ENCODE data around the gene CD69.

The CD69 gene

GRCh38 chr12:9779209-9779608, 18.5 kb upstream of the CD69 start:
- DNase-seq = no peak

DNA sequence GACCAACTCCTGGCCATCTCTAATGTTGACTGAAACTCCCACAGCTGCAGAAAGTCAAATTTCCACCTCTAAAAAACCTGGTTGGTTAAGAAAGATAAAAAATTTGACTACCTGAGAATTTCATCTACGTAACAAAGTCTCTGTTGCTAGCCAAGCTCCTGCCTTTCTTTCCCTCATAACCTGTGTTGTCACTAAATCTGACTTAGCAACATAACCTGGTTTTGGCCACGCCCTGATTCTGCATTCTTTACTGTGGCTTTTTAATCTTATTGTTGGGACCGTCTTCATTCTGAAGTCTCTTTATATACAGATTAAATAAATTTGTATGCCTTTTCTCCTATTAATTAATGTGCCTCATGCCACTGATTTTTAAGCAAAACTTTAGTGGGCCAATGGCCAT, 16.1 kb upstream of the CD69 start:
- DNase-seq = no peak

DNA sequence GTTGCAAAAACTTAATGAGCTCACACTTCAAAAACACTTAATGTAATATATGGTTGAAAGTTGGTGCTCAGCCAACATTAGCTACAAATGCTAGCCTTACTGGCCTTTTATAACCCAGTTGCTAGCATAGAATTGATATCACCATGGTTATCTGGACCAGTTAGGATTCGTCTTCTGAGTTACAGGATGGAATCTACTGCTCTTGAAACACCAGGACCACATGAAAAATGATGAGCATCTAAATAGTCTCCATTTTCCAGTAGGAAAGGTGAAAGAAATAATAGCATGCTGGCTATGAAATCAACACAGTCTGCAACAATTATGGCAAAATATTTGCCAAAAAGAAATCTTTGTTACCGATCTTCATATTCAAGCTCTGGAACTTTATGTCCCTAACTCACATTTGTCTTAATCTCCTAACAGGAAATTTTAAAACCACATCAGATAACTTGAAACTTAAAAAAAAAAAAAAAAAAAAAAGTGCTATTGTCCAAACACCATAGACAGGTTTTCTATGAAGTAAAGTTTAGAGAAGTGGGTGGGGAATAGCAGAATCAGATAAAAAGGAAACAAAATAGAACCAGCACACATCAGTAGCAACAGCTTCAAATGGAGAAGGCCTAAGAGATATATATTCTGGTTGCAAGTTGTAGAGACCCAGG, 12.6 kb upstream of the CD69 start:
- no peak for DNase-seq

GRCh38 chr12:9763025-9763424, 2.3 kb upstream of the CD69 start:
- DNase-seq = no peak

DNA sequence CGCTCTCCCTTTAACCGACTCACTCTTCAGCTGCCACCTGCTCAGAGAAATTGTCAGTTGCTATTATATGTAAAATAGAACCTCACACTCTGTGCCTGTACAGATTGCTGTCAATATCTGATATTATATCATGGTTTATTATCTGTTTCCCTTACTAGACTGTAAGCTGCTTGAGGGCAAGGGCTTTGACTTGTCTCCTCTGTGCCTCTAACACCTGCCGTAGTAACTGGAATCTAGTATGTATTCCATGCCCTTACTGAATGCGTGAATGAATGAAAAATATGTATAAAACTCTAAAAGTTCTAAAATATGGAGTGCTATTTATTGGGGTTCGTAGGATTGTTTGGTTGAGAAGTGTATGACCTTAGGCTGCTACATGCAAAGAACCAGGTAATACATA, 1.7 kb upstream of the CD69 start:
- no peak for DNase-seq

- no peak for DNase-seq
These were observed 699 bp upstream of the CD69 start for GRCh38 chr12:9761419-9761781.

DNA sequence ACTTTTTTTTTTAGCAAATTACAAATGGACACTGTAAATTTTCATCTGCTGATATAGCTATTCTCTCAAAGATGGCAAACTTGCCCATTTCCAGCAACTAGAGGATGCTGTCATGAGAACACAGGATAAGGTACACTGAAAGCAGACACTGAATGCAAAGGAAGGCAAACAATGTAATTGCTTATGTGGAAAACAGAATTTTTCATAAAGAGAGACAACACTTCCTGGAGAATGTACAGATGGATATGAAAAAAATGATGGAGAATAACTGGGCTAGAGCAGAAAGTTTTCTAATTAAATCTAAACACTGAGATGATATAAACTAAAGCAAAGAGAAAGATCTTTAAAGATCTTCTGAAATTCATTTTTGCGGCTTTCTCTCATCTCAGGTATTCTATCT, 581 bp downstream of the CD69 start:
- no peak for DNase-seq

- DNase-seq = no peak
These were observed 1.0 kb downstream of the CD69 start for GRCh38 chr12:9759694-9760093.

GRCh38 chr12:9758119-9758518, 2.6 kb downstream of the CD69 start:
- DNase-seq = no peak

DNA sequence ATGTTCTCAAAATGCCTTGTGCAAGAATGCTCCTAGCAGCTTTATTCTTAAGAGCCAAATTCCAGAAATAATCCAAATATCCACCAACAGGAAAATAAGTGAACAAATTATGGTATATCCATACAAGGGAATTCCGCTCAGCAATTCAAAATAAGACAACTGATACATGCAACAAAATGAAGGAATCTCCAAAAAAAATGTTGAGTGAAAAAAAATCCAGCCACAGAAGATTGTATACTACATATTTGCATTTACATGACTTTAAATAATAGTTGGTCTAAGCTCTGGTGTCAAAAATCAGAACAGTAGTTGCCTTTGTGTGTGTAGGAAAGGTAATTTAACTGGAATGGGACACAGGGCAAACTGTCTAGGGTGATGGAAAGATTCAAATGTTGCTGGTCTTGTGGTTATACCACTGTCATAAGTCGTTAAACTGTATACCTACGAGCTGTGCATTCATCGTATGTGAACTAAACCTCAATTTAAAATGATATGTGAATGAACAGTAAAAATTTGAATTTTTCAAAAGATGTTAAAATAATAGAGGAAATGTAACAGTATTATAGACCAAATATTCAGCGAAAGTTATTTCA, 3.2 kb downstream of the CD69 start:
- no peak for DNase-seq

DNA sequence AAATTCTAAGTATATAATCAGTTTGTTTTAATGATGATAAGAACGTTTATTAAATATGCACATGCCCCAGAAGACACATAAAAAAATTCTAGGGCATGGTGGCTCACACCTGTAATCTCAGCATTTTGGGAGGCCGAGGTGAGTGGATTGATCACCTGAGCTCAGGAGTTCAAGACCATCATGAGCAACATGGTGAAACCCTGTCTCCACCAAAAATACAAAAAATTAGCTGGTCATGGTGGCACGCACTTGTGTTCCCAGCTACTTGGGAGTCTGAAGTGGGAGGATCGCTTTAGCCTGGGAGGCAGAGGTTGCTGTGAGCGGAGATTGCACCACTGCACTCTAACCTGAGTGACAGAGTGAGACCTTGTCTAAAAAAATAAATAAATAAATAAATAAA, 4.0 kb downstream of the CD69 start:
- no peak for DNase-seq

DNA sequence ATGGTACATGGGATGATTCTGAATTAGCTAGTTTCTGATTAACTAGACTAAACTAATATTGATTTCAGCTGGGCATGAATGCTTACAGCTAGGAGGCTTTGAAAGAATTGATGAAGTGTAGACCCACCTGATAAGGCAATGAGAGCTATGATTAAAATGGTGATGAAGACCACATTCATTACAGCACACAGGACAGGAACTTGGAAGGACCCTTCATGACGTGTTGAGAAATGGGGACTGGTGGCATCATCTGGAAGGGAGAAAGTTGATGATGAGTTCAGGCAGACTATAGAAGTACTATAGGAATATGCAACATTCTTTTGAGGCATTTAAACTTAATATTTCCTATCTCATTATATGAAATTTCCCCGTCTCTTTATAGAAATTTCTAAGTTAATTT, 4.5 kb downstream of the CD69 start:
- DNase-seq = no peak

GRCh38 chr12:9755567-9755966, 5.1 kb downstream of the CD69 start:
- DNase-seq = no peak

DNA sequence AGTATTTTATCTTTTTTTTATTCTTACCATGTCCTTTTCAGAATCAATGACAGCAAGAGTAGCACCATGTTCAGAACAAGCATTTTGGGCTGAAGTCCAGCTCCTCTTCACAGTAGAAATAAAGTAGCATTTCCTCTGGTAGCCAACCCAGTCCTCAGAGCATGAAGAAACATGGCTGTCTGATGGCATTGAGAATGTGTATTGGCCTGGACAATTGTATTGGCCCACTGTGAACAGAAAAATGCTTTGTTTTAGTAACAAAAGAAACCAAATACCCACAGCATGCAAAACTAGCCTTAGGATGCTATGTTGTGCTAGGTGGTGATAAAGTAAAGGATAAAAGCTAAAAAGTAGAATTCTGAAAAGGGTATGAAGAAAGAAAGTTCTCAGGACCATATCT, 5.7 kb downstream of the CD69 start:
- DNase-seq = no peak

DNA sequence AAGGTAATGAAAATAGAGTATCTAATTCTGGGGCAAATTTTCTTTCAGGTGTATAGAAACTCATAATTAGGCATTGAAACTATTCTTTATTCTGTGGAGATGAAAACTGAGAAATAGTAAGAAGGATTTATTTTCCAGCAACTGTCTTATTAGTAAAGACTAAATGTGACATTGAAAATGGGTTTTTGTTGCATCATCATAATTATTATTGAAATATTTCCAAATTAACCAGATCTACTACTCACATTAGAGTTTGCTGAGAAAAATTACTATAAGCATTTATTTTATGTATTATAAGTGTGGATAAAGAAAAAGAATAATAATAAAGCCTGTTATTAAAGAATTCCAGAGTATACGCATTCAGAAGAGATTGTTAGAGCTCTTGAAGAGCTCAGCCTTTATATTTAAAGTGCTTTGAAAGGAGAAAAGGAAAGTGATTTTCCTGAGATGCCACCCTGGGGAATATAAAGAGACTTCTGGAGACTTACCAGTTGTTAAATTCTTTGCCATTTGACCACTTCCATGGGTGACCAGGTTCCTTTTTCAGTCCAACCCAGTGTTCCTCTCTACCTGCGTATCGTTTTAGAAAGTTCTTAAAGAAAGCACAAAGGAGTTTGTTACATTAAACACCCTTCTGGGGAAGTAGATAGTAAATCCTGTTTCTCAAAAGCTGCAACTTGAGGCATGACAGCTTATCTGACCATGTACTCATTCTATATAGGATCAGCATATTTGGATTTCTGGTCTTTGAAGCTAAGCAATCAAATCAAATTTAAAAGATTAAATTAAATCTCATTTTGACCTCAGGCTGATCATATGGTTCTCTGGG, 6.4 kb downstream of the CD69 start:
- no peak for DNase-seq

GRCh38 chr12:9753498-9753897, 7.2 kb downstream of the CD69 start:
- no peak for DNase-seq

DNA sequence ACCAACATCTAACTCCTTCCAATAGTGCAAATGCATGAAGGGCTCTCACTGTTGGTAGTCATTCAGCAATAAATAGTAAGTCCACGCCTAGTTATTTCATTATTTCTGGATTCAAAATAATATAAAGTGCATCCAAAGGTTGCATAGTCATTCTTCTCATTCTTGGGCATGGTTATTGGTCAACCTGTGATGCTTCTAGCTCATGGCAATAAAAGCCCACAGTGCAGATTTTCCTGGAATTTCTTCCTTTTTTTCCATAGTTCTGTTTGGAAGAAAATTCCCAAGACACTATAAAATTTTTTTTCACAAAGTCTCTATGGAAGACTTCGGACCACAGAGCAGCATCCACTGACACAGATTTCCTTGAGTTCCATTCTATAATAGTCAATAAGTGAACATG, 7.6 kb downstream of the CD69 start:
- no peak for DNase-seq

DNA sequence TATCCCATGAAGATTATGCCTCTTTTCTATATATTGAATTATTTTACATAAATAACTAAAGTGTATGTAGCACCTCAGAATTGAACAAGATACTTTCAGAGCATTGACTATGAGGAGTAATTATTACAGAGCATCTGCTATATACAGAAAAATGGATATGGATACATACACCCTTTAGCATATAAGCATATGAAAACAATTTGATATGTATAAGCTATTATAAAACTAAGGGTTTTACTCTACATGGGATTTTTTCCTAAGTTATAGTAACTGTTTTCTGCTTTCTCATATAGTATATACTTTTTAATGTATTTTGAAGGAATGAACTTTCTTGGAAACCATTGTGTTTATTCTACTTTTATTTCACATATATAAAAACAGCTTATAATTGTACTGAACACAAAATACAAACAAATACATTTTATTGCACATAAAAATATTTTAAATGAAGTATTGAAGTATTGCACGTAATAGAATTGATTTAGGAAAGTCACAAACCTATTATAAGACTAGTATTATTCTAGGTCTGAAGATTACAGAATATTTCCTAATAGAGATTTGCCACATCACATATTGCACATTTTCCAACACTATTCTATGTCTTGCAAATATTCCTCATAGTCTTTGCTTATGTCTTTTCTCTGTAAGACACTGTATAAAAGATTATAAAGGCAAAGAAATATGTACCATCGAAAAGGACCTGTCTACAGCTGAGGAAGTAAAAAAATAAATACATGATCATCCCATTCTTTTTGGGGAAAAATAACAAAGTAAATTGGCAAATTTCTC, 8.4 kb downstream of the CD69 start:
- DNase-seq = no peak

DNA sequence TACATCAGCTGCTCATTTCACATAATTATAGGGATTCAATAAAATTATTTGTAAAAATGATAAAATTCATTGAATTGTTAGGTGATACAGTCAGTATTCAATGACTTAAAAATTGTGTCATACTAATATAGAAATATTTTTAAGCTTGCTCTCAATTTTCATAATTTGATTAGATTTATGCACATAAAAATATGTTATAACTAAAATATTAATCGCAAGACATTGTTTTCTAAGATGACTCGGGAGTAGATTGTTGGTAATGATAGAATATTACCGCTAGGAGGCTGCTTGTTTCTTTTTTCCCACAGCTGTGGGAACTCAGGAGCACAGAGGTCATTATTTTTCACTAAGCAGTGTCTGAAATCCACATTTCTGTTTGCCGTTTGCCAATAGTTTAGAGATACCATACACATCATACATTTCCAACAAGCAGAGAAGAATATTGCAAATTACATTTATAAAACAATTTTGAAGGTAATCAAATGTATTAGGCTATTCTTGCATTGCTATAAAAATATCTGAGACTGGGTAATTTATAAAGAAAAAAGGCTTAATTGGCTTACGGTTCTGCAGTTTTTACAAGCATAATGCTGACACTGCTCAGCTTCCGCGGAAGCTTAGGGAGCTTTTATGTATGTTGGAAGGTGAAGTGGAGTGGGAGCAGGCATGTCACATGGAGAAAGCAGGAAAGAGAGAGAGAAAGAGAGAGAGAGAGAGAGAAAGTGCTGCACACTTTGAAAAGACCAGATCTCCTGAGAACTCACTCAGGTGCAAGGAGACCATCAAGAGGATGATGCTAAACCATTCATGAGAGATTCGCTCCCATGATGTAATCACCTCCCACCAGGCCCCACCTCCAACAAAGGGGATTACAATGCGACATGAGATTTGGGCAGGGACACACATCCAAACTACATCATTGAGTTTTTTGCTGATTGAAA, 9.2 kb downstream of the CD69 start:
- DNase-seq = peak; percentile 1

- peak; percentile 19 for DNase-seq
These were observed 10.2 kb downstream of the CD69 start for GRCh38 chr12:9750276-9751203.

DNA sequence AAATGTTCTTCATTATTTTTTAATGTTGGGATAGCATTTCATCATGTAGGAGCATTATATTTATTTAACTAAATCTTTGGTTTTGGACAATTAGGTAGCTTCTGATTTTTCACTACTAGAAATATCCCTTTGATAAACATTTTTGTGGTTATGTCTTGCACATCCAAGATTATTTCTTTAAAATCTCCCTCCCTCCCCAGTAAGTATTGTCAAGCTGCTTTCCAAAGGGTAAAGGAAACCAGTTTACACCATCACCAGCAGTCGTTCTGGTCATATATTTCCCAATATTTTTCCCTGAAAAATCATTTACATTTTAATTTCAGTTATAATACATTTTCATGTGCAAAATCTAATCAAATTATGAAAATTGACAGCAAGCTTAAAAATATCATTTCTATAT, 11.1 kb downstream of the CD69 start:
- no peak for DNase-seq

Data from NCI-H2029 (cell line).